Esophagus muscularis mucosa (tissue), 4 donors: Measurements from ENCODE around the gene MLLT3. TPM values are rescaled to one million over a fixed set of nuclear protein-coding genes. Genes with fewer than 3 reads are reported as not detected.

ENCODE experiments used
- DNase-seq: peaks from one replicate; pipeline ENCODE4 v3.0.0-alpha.2; 2017; ENCODE audit errors: extremely low spot score
- H3K27ac ChIP-seq, 4 donors: fragments of 200-600 bp; sonication (generic); replicated peaks in 1 of 4; 1 replicate in 3 of 4; 2 replicates in 1 of 4; pipeline ENCODE4 v1.5.1; 2016 to 2019; ENCODE audit warnings: mild to moderate bottlenecking in 1 of 4
- H3K27me3 ChIP-seq, 4 donors: fragments of 200-600 bp; sonication (generic); one replicate each; pipeline versions ENCODE4 v1.5.1 to v1.6.0; 2016 to 2019
- H3K36me3 ChIP-seq, 4 donors: fragments of 200-600 bp; sonication (generic); one replicate each; pipeline ENCODE4 v1.5.1; 2016 to 2019
- H3K4me1 ChIP-seq, 4 donors: fragments of 200-600 bp; sonication (generic); one replicate each; pipeline ENCODE4 v1.5.1; 2016 to 2019
- H3K4me3 ChIP-seq, 4 donors: fragments of 200-600 bp; sonication (generic); 1 replicate in 2 of 4; 2 replicates in 2 of 4; pipeline ENCODE4 v1.5.1; 2016 to 2019; ENCODE audit warnings: mild to moderate bottlenecking in 4 of 4, moderate library complexity in 1 of 4
- H3K9me3 ChIP-seq, 4 donors: fragments of 200-600 bp; sonication (generic); 1 replicate in 3 of 4; 2 replicates in 1 of 4; pipeline ENCODE4 v1.5.1; 2016 to 2019
- EP300 ChIP-seq: sonication (generic); formaldehyde crosslinking; IDR thresholded peaks from one replicate; pipeline ENCODE4 v1.6.1; 2017; ENCODE audit warnings: antibody characterized with exemption
- POLR2A ChIP-seq: fragments of 450-650 bp; IDR thresholded peaks from one replicate; pipeline ENCODE4 v1.6.1; 2017; ENCODE audit warnings: antibody characterized with exemption, moderate library complexity, mild to moderate bottlenecking, low read depth
- POLR2AphosphoS5 ChIP-seq, 2 donors: sonication (generic); formaldehyde crosslinking; IDR thresholded peaks; one replicate each; pipeline ENCODE4 v1.6.1; 2017; ENCODE audit warnings: antibody characterized with exemption in 2 of 2
- WGBS: methylation state at CpG from one replicate; pipeline ENCODE4 v1.1.5; 2018; 5-methylcytosine and 5-hydroxymethylcytosine counted together
- intact Hi-C: fragments of 100-400 bp; cut with DNase I; formaldehyde crosslinking; loops from one replicate; pipeline ENCODE4 v1.15.1; 2023
- total RNA-seq, 4 donors: library from RNA; depleted of rRNA; stranded (reverse); fragments of >200 nt; gene quantifications; one replicate each; pipeline versions ENCODE4 v1.1.0 to v1.2.1, GENCODE V29; 2016
- TF ChIP-seq, protein P1 (sequence below), 3 experiments: fragments of 200-600 bp in 2 of 3; fragments of 450-650 bp in 1 of 3; sonication (generic) in 2 of 3; IDR thresholded peaks; one replicate each; pipeline ENCODE4 v1.5.1; 2017 to 2019; ENCODE audit warnings: antibody characterized with exemption in 3 of 3, mild to moderate bottlenecking in 2 of 3, moderate library complexity in 1 of 3

MLLT3 gene
- total RNA-seq, 4 donors from 2014 or later, result 14.1 to 30.7 (median 18.0) TPM

- TF ChIP-seq, protein P1, sequence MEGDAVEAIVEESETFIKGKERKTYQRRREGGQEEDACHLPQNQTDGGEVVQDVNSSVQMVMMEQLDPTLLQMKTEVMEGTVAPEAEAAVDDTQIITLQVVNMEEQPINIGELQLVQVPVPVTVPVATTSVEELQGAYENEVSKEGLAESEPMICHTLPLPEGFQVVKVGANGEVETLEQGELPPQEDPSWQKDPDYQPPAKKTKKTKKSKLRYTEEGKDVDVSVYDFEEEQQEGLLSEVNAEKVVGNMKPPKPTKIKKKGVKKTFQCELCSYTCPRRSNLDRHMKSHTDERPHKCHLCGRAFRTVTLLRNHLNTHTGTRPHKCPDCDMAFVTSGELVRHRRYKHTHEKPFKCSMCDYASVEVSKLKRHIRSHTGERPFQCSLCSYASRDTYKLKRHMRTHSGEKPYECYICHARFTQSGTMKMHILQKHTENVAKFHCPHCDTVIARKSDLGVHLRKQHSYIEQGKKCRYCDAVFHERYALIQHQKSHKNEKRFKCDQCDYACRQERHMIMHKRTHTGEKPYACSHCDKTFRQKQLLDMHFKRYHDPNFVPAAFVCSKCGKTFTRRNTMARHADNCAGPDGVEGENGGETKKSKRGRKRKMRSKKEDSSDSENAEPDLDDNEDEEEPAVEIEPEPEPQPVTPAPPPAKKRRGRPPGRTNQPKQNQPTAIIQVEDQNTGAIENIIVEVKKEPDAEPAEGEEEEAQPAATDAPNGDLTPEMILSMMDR (IDR thresholded peaks at IDR 0.05), result peak; percentile 12 to 28 (median 21)
- TF ChIP-seq POLR2A, result no peak
- peak in 1 of 2 donors; percentile 12 for TF ChIP-seq POLR2AphosphoS5 (IDR thresholded peaks at IDR 0.05)
- no peaks in the 10 kb centered on the region for H3K9me3 ChIP-seq
- H3K4me3 ChIP-seq, result peak overlapping the region; percentile 77 to 96 (median 92)
- WGBS, result 1% methylated on average over 40 of the region's 40 CpGs
- no peaks in the 10 kb centered on the region for H3K27me3 ChIP-seq
- peak overlapping the region; percentile 91 to 94 (median 92) for H3K27ac ChIP-seq
- intact Hi-C loops, result loop anchor here (2.0 to 5.0 kb wide), 5 partner anchors 62 to 696 kb away; partner anchors contain the start of gene FOCAD
- H3K36me3 ChIP-seq, result no peaks in the 10 kb centered on the region
- DNase-seq, result no peak
- H3K4me1 ChIP-seq, result peaks cover 16 to 37% (median 29%) of the 10 kb centered on the region in 4 donors
Measured at GRCh38 chr9:20623021-20623747, 885 bp upstream of the MLLT3 start.

- 1% methylated on average over 19 of the region's 82 CpGs for WGBS
- DNase-seq, result peak; percentile 93
- H3K27ac ChIP-seq, result peak overlapping the region; percentile 91 to 94 (median 92)
- H3K4me1 ChIP-seq, result peaks cover 18 to 51% (median 44%) of the 10 kb centered on the region in 4 donors
- H3K36me3 ChIP-seq, result no peaks in the 10 kb centered on the region
- no peaks in the 10 kb centered on the region for H3K27me3 ChIP-seq
- intact Hi-C loops, result loop anchor here (2.0 to 5.0 kb wide), 5 partner anchors 63 to 694 kb away; partner anchors contain the start of gene FOCAD
- H3K9me3 ChIP-seq, result no peaks in the 10 kb centered on the region
- TF ChIP-seq, protein P1 (IDR thresholded peaks at IDR 0.05), result no peak
- TF ChIP-seq POLR2AphosphoS5 (IDR thresholded peaks at IDR 0.05), result no peak
- no peak for TF ChIP-seq EP300
- TF ChIP-seq POLR2A, result no peak
- peak overlapping the region; percentile 77 to 96 (median 92) for H3K4me3 ChIP-seq
Measured at GRCh38 chr9:20621471-20622329, 599 bp downstream of the MLLT3 start.

DNA sequence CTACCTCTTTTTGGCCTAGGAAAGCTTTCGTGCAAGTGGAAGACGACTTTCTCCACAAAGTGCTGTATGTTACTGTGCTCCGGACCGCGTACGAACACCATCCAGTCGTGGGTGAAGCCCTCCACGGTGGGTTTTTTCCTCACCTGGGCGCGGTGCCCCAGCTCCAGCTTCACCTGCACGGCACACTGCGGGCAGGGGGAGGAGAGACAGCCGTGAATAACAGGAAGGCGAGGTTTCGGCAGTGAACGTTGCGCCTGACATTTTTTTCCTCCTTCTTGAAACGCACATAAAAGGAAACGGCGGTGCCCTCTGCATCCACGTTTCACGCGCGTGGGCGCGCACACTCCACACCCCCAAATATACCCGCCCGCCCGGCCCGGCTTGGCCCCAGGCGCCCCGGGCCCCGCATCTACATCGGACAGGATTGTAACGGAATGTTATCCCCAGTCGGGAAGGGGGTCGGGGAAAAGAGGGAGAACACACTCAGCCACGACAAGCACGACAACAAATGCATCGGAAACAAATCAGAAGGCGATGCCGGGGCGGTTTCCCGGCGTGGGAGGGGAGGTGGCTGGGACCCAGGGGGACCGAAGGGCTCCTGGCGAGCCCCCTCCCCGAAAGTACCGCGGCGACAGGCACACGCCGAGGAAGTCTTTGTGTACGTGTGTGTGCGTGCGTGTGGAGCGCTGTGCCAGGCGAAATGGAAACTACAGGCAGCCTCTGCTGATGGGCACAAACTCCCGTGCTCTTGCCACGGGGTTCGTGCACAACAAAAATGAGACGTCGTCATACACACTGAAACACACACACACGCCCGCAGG lies 1.4 kb downstream of the MLLT3 start:
- no peaks in the 10 kb centered on the region for H3K27me3 ChIP-seq
- TF ChIP-seq, protein P1 (IDR thresholded peaks at IDR 0.05), result no peak
- TF ChIP-seq POLR2A (no peak), EP300 (no peak), POLR2AphosphoS5 (IDR thresholded peaks at IDR 0.05) (peak in 1 of 2 donors; percentile 13)
- peak overlapping the region; percentile 77 to 96 (median 92) for H3K4me3 ChIP-seq
- H3K4me1 ChIP-seq, result peaks cover 18 to 58% (median 51%) of the 10 kb centered on the region in 4 donors
- WGBS, result under 1% methylated on average over 63 of the region's 65 CpGs
- H3K9me3 ChIP-seq, result no peaks in the 10 kb centered on the region
- peak overlapping the region; percentile 91 to 94 (median 92) for H3K27ac ChIP-seq
- no peaks in the 10 kb centered on the region for H3K36me3 ChIP-seq
- intact Hi-C loops, result loop anchor here (5.0 kb wide), 4 partner anchors 69 to 694 kb away; no protein-coding TSS in a partner anchor
- DNase-seq, result peak; percentile 92

DNA sequence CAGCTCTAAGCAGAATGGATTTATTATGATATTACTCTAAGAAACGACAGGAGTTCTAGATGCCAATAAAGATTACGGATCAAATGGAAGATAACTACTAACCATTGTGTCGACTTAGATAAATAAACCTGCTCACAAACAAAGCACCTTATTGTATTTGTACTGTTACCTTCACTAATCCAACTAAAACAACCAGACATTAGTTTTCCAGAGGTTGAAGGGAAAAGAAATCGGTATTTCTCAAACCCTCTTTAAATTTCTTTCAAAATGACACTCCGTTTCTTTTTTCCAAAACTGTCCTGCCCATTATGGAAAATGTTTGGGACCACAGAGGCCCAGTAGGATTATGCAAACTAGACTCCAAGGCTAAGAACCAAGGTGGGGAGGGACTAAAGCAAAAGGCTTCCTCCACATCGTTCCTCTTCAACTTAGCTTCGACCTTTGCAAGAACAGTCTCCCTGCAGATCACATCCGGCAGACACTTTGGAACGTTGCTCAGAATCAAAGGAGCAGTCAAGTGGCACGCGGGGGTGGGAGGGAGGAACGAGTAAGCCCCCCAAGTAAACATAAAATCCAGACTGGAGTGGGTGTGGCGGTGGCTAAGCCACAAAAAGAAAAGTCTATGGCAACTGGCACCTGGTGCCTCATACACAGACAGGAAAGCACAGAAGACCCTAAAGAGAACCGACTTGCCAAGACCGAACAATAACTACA lies 2.7 kb downstream of the MLLT3 start:
- H3K36me3 ChIP-seq, result no peaks in the 10 kb centered on the region
- WGBS, result 37% methylated on average over 15 of the region's 15 CpGs

More for the DNA sequence above, 2.7 kb downstream of the MLLT3 start:
- Histone ChIP-seq H3K4me1 (peaks cover 18 to 54% (median 48%) of the 10 kb centered on the region in 4 donors), H3K27ac (peak overlapping the region; percentile 91 to 94 (median 92)), H3K9me3 (no peaks in the 10 kb centered on the region), H3K4me3 (peak overlapping the region; percentile 77 to 96 (median 92)), H3K27me3 (no peaks in the 10 kb centered on the region)
- TF ChIP-seq POLR2A (no peak), POLR2AphosphoS5 (IDR thresholded peaks at IDR 0.05) (no peak), EP300 (no peak)
- TF ChIP-seq, protein P1 (IDR thresholded peaks at IDR 0.05), result no peak
- intact Hi-C loops, result loop anchor here (5.0 kb wide), 4 partner anchors 67 to 692 kb away; no protein-coding TSS in a partner anchor
- no peak for DNase-seq
